NCI-H1105 treated with DMSO at 0.1 percent for 48 hours (cell line): Measurements from ENCODE around the gene WRAP73.
"Not testable (repeated sequence)": the region's sequence is repeated elsewhere in the genome, so short reads cannot be mapped to it uniquely, and the experiment has no call there.

Experiments
- DNase-seq: peaks from one replicate; lab custom pipeline; 2025; lab: John Stamatoyannopoulos, UW

WRAP73 gene

DNA sequence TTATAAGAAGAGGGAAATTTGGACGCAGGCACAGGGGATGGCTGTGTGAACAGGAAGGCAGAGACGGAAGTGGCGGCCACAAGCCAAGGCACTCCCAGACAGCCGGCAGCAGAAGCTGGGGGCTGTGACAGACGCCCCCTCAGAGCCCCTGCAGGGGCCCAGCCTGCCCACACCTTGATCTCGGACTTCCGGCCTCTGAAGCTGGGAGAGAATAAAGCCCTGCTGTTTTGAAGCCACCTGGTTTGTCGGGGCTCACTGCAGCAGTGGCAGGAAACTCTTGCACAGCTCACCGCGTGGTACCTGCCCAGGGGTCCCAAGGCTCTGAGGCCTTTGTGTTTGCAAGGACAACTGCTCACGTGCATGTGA lies 52.3 kb downstream of the WRAP73 start:
- DNase-seq, result no peak

DNA sequence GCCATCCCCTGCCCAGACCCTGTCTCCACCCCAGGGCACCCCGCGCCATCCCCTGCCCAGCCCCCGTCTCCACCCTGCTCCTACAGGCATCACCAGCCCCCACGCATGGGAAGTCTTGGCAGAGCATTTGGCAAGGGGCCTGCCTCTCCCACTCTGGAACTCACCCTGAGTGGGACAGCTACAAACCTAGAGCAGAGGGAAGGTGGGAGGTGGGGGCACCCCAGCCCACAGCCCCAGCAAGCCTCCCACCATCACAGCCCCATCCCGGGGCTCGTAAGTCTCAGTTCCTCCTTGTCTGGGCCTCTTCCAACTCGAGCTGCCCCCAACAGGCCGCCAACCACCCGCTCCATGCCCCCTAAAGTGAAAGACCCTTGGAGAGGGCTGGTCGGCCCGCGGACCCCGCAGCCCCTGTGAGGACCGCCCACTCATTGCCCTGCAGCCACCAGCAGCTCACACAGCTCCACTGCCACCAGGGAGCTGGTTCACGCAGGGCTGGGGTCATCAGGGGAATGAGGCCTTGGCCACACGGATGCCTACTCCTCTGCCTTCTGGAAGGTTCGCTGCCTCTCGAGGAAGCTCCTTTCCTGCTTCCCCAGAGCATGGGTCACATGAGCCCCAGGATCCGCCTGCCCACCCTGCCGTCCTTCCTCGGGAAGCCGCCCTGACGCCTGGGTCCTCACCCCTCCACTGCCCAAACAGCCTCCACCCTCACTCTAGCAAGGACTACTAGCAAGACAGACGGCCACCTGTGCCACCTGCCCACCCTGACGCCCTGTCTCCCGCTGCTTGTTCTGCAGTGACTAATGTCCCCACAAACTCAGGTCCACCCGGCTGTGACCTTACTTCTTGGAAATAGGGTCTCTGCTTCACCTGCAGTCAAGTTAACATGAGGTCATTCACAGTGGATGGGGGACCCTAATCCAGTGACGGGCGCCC lies 53.0 kb downstream of the WRAP73 start:
- DNase-seq, result no peak

DNA sequence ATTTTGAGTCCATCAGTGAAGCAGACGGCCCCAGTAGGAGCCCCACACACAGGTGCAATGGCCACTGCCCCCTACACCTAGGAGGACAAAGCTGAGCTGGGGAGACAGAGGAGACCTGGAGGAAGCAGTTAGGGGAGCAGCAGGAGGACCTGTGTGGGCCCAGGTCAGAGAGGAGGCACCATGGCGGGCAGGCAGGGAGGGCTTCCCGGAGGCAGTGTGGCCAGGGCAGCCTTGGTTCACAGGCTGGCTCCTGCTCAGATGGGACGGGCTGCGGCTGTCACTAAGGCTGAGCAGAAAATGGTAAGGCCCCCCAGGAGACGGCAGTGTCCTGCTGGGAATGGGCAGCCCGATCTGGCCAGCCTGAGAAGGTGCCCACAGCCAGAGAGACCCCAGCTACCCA lies 54.0 kb downstream of the WRAP73 start:
- DNase-seq, result no peak

DNA sequence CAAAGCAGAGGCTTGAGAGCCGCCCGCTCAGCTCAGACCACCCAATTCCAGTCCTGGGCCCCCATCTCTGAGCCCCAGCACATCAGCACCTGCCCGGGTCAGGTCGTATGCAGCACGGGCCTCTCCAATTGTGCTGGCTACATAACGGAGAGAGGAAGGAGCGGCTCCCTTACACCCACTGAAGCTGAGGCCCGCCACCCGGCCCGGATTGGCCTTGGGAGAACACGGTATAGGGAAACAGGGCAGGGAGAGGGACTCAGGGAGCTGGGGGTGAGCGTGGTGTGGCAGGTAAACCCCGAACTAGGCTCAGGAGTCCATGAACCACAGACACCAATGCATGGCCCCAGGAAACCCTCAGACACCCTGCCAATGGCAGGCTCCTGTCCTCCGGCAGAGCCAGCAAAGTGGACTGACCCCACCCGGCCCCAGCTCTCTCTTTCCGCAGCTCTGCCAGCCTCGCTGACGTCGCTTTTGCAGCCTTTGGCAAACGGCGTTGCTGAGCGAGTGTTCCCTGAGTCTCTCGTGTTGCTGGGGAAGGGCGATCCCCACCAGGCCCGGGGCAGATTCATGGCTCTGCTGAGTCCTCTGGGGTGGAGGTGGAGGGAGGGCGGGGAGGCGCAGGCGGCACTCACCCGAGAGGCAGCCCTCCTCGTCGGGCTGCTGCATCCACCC lies 55.1 kb downstream of the WRAP73 start:
- DNase-seq, result no peak

DNA sequence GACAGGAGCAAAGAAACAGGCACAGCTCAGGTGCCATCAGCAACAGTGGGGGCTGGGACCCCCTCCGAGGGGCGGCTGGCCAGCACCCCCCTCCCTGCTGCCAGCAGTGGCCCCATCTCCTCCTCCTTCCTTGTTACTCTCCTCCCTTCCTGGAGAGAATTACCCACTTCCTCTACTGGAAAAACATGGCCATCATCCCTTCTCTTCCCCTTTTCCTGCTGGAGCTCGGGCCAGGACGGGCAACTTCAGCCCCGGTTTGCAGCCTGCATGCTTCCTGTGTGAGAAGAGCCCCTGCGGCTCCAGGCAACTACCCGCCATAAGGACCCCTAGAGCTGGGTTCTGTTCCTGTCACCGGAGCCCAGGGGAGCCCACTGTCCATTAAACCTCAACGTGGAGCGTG lies 56.2 kb downstream of the WRAP73 start:
- no peak for DNase-seq

DNA sequence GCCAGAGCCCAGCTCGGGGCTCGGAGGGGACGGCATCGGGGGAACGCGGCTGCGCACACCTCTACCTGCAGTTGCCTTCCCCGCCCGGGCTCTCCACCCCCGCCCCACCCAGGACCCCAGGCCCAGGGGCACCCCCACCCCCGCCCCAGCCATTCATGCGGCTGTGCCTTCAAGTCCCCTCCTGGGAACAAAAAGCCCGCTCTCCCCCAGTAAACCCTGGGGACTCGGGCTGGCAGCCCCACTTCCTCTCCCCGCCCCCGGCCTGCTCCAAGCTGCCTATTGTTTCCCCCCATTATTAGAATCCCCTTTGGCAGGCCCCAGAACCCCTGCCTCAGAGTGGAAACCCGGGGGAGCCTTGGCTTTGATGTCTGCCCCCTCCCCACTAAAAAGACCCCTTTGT lies 56.6 kb downstream of the WRAP73 start:
- no peak for DNase-seq

DNA sequence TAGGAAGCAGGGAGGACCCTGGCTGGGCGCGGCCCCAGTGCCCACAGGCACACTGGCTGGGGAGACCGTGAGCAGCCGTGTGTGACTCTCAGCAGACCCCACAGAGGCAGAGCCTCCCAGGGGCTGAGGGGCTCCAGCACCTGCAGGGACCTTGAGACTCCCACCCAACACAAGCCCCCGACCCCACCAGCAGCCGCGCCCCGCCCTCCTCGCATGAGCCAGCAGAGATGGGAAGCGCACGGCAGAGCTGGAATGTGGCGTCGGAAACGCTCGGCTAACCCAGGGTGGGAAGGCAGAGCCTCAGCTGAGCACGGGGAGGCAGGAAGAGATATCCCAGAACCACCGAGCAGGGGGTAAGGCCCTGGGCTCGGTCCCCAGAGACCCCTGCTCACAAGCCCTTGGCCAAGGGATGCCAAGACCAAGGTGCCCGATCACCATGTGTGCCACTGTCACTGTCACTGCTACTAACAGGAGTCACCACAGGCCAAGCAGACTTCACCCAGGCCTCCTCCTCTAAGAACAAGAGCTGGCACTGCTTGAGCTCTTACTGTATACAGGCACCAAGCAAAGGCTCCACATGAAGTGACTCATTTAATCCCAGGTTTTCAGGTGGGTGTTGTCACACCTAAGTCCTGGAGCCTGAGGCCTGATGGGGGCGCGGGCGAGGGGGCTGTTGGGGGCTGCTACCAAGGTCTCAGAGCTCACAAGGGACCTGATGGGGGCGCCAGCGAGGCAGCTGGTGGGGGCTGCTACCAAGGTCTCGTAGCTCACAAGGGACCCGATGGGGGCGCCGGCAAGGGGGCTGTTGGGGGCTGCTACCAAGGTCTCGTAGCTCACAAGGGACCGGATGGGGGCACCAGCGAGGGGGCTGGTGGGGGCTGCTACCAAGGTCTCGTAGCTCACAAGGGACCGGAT lies 58.7 kb downstream of the WRAP73 start:
- DNase-seq, result no peak

DNA sequence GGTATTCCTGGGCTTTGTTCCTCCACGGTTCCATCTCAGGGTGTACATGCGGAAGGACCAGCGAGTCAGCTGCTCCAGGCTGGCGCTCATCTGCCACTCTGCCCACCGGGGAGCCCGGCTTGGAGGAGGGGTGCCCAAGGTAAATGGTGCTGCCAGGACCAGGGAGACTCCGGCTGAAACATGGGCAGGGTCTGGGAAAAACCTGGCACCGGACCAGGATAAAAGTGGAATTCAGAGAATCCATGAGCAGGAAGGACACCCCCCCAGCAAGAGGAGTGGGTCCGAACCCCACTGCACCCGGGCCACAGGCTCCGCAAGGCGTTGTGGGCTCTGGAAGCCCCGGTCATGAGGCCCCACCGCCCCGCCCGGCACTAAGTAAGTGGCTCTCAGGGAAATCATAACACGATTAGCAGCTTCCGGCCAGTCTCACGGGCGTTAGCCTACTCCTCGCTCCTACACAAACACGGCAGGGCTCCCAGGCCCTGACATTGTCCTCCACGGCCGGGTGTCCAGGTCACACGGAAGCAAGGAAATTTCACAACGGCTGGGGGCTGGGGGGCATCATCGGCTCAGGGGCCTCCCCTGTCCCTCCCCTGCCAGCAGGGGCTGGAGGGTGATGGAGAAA lies 59.7 kb downstream of the WRAP73 start:
- no peak for DNase-seq

DNA sequence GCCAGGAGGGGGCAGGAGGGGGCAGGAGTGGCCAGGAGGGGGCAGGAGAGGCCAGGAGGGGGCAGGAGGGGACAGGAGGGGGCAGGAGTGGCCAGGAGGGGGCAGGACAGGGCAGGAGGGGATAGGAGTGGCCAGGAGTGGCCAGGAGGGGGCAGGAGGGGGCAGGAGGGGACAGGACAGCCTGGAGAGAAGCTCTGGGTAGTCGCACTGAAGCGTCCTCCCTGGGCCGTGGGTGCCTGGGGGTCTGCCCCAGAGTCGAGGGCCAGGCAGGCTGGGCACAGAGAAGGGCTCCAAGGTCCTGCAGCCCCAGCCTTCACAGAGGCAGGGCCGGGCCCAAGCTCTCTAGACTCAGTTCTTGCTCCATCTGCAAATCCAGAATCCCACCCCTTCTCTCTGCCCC lies 61.5 kb downstream of the WRAP73 start:
- no peak for DNase-seq

DNA sequence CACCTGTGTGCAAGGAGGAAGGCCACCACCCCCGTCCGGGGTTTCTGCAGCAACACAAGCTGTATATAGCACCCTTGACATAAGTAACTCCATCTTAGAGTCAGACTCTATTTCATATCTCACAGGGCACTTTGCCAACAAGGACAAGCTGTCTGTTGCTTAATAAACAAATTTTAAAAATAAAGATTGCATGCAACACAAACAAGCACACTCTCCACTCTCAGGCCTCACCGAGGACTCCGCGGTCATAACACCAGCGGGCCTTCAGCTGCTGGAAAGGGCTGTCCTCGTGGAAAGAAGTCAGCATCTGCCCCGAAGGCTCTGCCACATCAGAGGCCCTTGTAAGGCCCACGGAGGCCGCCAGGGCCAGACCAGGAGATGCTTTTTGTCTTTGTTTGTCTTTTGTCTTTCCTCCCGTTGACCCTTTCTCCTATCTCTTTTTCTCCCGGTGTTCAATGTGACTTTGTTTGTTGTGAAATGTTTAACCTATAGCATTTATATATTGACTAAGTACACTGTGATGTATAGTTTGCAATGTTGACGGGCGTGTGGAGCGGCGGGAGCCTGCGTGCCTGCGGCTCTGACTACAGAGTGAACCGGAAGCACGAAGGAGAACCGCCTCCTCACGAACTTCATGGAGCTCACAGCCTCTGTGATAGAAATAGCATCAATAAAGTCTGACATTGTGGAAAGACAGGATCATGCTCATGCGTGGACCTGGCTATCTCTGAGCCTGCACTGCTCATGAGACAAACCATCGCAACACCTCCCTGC lies 62.7 kb downstream of the WRAP73 start:
- no peak for DNase-seq

DNA sequence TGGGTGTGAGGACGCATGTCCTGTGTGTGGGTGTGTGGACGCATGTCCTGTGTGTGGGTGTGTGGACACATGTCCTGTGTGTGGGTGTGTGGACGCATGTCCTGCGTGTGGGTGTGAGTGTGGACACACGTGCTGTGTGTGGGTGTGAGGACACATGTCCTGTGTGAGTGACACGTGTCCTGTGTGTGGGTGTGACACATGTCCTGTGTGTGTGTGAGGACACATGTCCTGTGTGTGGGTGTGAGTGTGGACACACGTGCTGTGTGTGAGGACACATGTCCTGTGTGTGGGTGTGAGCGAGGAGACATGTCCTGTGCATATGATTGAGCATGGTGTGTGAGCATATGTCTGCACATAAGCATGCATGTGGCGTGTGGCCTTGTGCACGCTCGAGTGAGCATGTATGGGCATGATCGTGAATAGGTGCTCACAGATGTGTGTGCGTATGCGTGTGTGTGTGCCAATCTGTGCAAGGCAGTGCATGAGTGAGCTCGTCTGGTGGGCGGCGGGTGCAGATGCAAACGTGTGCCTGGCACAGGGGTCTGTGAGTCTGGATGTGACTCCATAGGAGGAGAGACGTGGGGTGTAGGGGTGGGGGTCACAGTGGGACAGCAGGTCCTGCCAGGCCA lies 63.8 kb downstream of the WRAP73 start:
- no peak for DNase-seq

DNA sequence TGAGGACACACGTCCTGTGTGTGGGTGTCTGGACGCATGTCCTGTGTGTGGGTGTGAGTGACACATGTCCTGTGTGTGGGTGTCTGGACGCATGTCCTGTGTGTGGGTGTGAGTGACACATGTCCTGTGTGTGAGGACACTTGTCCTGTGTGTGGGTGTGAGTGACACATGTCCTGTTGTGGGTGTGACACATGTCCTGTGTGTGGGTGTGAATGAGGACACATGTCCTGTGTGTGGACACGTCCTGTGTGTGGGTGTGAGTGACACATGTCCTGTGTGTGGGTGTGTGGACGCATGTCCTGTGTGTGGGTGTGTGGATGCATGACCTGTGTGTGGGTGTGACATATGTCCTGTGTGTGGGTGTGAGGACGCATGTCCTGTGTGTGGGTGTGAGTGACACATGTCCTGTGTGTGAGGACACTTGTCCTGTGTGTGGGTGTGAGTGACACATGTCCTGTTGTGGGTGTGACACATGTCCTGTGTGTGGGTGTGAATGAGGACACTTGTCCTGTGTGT lies 64.5 kb downstream of the WRAP73 start:
- not testable (repeated sequence) for DNase-seq

DNA sequence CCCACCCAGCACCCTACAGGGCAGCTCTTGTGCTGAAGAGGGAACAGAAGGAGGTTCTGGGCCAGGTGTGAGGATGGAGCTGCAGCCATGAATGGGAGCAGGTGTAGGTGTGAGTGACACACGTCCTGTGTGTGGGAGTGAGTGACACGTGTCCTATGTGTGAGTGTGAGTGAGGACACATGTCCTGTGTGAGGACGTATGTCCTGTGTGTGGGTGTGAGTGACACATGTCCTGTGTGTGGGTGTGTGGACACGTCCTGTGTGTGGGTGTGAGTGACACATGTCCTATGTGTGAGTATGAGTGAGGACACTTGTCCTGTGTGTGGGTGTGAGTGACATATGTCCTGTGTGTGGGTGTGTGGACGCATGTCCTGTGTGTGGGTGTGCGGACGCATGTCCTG lies 65.0 kb downstream of the WRAP73 start:
- no peak for DNase-seq

DNA sequence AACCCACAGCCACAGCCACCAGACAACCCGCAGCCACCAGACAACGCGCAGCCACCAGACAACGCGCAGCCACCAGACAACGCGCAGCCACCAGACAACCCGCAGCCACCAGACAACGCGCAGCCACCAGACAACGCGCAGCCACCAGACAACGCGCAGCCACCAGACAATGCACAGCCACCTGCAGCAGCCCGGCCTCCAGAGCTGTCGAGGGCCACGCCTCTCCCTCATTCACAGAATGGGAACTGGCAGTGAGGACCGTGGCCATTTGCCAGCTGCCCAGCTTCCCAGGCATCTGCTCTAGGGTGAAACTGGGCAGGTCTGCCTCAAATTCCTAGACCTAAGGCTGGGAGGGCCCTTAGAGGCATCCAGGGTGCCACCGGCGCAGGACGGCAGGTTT lies 66.2 kb downstream of the WRAP73 start:
- not testable (repeated sequence) for DNase-seq

DNA sequence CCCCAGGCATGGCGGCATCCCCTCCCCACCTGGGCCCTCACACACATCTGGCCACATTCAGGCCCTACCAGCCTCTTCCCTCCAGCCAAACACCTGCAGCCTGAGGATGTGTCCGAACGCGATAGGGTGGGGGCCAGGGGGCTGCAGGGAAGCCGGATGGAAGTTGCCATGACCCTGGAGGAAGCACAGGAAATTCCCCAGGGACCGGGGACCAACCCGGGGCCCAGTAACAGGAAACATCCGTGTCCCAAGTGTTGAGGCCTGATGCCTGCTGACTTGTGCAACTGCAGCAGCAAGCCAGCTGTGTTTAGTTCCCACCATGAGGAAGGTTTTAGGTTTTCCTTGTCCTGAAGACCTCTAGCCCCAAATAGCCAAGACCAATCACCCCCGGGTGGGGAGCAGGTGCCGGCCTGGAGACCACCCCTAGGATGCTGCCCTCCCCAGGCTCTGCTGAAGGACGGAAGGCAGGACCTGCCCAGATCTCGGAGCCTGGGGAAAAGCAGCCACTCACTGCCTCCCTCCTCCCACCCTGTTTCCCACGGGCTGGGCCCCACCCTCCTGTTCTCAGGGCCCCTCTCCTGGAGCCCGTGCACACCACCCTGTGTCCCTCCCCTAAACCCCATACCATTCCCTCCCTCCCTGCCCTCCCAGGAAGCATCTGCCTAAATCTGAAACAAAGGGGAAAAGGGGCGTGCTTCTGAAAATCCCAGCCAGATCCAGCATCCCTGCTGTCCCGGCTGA lies 68.4 kb downstream of the WRAP73 start:
- DNase-seq, result no peak
